GM19468 (cell line): ENCODE measurements around the gene C4orf36.

ENCODE experiments used
- ATAC-seq: cut with Tn5 transposase; IDR thresholded peaks from one replicate; pipeline ENCODE4 v1.9.1; 2021; ENCODE audit warnings: mild to moderate bottlenecking, moderate library complexity, moderate number of reproducible peaks; ENCODE audit not compliant: unreplicated experiment; ENCODE audit errors: extremely low read depth

The C4orf36 gene

DNA sequence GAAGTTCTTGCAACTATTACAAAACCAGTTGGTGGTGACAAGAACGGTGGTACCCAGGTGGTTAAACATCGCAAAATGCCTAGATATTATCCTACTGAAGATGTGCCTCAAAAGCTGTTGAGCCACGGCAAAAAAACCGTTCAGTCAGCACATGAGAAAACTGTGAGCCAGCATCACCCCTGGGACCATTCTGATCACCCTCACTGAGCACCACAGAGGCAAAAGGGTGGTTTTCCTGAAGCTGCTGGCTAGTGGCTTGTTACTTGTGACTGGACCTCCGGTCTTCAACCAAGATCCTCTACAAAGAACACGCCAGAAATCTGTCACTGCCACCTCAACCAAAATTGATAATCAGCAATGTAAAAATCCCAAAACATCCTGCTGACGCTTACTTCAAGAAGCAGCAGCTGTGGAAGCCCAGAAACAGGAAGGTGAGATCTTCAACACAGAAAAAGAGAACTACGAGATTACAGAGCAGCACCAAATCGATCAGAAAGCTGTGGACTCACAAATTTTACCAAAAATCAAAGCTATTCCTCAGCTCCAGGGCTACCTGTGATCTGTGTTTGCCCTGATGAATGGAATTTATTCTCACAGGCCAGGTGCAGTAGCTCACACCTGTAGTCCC, 21.7 kb downstream of the C4orf36 start:
- ATAC-seq = no peak

DNA sequence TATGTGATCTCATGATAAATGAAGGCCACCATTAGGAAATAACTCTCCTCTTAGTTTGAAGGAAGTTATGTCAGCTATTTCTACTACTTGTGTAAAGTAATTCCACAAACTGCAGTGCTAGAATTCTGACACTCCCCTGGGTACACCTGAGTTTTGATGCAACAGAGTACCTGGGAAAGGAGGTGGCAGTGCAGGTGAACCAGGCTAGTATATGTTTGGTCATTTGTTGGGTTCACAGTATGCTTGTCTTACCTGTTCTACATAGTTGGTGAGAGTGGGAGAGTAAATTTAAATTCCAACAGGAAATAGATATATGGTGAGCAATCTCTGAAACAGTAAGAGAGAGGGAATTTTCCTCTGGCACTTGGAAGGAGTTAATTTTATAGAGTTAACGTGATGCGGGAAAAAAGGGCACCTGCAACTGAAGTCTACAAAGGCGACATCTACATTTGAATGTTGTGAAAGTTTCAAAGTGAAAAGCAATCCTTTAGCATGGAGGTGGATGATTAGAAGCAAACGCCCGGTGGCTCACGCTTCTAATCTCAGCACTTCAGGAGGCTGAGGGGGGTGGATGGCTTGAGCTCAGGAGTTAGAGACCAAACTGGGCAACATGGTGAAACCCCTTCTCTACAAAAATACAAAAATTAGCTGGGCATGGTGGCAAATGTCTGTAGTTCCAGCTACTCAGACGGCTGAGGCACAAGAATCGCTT, 34.7 kb downstream of the C4orf36 start:
- ATAC-seq = no peak

DNA sequence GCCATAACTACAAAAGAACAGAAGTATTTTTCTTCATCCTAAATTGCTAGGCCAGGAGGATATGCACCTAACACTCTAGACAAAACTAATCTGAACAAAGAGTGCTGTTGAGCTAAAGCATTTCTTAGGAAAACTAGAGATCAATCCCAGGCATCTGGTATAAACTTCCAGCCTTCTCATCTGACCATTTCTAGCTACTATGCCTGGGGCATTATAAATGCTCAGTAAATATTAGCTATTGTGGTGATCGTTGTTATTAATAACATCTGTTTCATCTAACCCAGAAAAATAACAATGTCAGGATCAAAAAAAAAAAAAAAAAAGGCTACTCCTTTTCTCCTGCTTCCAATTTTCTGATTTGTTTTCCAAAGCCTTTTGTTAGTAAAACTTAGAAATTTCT, 35.3 kb downstream of the C4orf36 start:
- no peak for ATAC-seq

DNA sequence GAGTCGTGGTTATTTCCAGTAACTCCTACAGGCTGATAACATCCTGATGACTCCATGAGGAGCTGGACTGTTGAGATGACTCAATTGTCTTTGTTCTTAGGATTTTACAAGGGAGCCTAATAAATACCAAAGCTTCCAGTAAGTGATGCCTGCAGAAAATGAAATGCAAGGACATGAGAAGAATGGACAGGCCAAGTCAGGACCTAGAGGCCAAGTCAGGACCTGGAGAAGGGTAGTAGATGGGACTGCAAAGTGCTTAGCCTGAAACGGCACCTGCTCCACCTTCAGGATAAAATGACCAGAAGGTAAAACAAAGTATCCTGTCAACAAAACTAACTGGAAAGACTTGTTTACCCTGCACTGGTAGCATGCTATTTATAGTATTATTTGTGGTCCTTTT, 36.6 kb downstream of the C4orf36 start:
- ATAC-seq = no peak

DNA sequence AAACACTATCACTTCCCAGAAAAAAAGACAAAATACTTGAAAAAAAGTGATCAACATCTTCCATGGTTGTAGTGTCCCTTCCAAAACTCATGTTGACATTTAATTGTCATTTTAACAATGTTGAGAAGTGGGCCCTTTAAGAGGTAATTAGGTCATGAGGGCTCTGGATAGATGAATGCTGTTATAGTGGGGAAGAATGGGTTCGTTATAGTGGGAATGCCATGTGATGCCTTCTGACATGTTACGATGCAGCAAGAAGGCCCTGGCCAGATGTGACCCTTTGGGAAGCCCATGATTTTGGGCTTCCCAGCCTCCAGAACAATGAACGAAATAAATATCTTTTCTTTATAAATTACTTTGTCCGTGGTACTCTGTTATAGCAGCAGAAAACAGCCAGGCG, 39.0 kb downstream of the C4orf36 start:
- ATAC-seq = no peak

DNA sequence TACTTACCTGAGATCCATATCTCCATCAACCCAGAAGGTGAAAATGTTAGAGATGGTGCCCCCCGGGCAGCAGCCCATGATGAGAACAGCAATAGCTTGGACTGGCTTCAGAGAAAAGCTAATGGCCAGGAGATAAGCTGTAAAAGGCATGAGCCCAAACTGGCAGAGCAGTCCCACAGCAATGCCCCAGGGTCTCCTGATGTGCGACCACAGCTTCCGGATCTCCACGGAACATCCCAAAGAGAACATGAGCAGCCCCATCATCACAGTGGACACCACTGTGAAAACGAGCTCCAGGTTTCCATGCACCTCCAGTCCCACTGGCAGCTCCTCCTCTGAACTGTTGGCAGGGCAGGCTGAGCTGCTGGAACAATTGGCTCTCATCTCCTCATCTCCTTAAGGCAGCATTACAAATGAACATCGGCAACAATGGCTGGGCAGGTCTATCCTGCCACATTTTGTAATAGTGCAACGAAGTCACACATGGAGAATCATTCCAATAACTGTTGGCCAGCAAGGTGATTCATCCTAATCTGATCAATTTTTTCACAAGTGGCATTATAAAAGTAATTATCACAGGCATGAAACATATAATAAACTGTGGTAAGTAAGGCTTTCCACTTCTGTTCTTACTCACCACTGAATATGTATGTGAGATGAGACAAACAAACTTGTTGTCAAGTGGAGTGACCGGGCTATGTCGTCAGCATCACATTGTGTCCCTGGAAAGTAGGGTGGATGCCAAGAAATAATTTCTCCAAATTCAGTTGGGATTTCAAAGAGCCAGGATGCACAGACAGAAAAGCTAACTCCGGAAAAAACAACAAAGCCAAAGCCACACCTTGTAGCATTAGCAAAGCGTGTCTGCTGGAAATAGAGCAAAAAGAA, 43.2 kb downstream of the C4orf36 start, which contains the start of gene SLC10A6:
Gene SLC10A6, minus strand, starts transcription at position 653 of the 888 bp plus-strand sequence. Its CDS starts 269 bp downstream, at position 384.
- ATAC-seq = no peak

DNA sequence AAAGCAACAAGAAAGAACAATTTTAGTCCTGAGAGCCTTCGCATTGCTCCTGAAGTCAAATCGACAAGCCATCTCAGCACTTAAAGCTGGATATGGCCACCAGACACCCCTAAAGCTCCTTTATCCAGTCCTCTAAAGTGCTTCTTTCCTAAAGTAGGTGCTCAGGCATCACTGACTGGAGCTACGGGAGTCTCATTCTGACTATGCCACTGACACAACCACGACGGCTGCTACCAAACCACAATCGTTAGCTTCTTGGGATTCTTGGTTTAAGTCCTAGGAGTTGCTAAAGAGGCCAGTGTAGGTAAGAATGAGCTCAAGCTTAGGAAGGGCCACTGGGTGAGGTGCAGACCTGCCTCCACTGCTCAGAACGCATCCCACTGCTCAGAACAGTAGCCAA, 44.1 kb downstream of the C4orf36 start:
- ATAC-seq = no peak

DNA sequence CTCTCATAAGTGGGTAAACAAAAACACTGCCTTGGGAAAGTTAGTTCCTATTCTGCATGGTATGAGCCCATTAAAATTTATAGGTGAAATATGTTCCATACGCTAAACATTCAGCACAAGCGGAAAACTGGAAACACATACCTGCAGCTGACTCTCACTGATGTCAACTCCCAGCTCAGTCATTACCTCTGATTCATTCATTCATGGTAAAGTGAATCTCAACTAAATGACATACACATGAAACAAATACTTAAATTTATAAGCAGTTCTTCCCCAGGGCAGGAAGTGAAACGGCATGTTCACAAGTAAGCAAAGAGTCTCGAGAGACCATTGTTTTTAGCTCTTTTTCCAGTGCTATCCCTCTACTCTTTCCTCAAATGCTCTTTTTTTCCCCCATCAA, 44.7 kb downstream of the C4orf36 start:
- no peak for ATAC-seq

DNA sequence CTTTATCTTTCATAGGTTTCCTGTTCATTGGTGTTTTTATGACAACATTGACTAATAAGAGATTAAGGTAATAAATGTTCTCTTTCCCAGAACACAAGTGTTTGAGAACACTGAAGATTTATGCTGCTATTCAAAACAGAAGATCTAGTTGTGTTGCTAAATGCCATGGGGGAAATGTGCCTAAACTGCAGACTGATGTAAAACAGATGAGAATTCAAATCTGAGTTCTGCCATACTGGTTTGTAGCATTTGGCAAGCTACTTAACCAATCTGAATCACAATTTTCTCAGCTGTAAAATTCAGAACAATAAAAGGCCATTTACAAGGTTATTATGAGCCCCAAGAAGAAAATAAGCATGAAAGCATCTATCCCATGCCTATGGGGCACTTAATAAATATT, 45.3 kb downstream of the C4orf36 start:
- ATAC-seq = no peak

DNA sequence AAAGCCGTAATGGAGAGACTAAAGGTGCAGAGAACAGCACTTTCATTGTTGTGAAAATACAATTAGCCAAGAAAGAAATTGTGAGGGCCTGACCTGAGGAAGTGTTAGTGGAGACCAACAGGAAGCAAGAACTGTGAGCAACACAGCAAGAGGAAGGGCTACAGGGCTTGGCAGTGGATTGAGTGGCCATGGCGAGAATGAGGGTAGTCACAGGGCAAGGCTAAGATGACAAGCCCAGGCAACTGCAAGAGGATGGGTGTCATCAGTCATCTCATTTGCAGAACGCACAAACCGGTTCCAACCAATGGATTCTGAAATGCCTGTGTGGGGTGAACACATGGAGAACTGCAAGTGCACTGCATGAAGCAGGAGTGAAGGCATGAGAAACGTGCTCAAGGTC, 46.6 kb downstream of the C4orf36 start:
- no peak for ATAC-seq

DNA sequence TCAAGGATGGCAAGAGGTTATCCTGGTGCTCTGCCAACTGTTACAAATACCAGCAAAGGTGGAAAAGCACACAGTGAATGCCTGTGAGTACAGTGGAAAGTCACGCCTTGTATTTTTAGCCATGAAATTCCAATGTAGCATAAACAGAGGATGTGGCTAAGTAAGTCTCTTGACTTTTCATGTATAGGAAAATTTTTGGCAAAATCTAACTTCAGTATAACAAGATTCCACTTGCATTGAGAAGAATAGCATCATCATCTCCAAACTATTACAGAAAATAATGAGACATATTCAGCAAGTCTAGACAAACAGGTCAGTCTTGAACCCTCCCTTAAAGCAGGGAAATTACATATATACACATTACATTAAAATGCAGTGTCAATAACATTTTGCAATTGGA, 50.9 kb downstream of the C4orf36 start:
- no peak for ATAC-seq

DNA sequence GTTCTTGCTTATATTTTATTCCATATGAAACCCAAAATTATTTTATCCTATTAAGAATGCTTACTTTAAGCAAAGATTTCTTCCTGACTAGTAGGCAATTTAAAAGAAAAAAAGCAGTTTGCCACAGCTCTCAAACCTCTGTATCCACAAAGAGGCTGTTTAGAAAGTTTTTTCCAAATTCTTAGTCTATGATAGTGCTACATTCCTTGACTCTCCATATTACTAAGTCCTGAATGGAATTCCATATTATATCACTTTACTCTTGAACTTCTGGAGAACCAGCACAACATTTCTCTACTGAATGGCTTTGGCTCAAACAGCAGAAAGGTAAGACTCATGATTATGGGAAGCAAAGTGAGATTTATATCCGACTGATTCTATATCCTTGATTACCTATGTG, 51.4 kb downstream of the C4orf36 start:
- no peak for ATAC-seq

DNA sequence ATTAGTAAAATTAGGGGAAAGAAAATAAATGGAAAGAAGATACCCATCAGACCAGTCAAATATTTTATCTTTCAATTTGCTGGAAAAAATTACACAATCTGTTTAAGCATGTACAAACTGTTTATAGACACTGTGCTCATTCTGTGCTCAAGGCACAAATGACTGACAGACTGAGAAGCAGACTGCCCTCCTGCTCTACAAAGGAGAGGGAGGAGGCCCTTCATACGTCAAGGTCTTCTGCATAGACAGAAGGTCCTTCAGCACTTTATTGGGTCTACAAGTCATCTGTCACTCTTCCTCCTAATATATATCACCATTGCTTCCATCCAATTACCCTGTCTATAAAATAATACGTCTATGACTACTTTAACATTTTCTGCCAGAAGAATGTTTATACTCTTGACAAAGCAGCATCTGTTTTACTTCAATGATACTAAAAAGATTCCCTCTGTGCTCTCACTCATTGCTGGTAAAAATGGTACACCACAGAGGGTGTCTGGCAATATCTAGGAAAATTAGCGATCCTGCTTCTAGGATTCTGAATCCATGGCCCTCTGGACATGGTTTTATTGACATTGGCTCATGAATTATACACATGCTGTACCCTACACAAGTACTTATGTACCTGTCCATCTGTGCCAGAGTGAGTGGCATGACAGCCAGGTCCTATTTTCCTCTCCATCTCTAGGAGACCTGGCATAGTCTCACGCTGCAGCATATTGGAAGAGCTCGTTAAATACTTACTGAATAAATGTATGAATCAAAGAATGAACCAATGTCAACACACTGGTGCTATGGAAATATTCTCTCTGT, 54.3 kb downstream of the C4orf36 start:
- ATAC-seq = no peak

DNA sequence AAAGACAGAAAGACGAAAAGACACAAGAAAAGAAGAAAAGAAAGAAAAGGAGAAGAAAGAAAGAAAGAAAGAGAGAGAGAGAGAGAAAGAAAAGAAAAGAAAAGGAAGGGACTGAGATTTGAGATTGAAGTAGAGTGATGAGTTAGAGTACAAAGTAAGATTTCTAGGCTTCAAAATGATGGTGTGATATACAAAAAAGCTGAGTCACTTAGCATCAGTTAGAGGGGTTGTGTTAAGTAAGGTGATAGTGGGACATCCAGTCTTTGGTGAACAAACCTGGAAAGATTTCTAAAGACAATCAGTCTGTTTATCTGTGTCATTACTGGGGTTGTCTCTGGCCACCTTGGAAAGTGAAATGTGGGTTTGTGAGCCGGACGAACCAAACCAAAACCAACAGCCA, 56.5 kb downstream of the C4orf36 start:
- ATAC-seq = no peak

DNA sequence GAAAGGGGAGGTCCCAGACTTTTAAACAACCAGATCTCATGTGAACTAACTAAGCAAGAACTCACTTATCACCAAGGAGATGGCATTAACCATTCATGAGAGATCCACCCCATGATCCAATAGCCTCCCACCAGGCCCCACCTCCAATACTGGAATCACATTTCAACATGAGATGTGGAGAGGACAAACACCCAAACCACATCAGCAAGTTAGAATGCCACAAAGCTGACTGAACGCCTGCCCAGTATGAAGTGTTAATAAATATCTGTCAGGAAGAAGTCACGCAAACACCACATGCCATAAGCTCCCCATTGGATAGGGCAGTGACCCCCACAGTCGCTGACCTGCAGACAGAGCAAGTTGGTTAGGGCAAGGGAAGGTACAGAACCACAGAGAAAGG, 57.3 kb downstream of the C4orf36 start:
- ATAC-seq = no peak

DNA sequence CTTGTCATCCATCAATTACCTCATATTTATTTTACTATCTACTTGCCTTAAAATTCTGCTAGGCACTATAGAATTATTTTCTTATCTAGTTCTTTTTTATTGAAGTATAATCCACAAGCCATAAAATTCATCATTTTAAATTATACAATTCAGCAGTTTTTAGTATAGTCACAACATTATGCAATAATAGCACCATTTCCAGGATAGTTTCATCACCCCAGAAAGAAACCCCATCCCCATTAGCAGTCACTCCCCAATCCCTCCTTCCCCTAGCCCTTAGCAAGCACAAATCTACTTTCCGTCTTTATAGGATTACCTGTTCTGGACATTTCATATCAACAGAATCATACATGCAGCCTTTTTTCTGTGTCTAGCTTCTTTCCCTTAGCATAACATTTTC, 58.6 kb downstream of the C4orf36 start:
- no peak for ATAC-seq

DNA sequence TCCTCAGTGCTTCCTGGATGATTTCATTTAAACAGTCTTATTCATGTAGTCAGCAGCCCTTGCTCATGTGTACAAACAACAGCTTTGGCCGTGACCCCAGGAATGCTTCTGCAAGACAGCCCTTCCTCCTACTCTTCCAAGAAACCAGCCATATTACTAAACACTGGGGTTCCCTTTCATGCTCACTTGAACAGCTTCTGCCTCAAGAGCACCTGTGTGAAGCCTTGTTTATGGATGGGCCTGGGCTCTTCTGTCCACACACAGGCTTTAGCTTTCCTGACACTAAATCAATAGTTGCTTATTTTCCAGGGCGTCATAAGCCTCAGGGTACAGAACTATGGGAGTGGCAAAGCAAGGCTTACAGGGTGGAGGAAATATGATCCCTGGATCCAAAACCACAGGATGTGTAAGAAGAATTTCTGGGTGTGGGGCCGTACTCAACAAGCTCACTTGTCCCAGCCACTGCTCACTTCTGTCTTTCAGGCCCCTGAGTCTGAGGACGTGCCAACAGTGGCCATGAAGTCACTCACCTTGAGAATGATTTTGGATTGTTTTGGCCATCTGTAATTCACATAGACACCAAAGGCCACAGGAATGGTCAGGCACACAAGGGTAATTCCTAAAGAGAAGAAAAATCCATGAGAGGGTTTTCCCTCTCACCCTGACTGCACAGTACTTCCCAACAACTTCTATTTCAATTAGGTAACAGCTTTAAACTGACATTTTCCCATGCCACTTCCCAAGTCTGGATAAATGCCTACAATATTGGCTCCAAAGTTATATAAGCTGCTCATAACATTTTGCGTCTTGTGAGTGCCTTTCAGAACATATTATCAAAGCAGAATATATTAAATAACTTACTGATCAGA, 60.7 kb downstream of the C4orf36 start:
- no peak for ATAC-seq
